ENCODE measurements around the gene RPN2.

DNA sequence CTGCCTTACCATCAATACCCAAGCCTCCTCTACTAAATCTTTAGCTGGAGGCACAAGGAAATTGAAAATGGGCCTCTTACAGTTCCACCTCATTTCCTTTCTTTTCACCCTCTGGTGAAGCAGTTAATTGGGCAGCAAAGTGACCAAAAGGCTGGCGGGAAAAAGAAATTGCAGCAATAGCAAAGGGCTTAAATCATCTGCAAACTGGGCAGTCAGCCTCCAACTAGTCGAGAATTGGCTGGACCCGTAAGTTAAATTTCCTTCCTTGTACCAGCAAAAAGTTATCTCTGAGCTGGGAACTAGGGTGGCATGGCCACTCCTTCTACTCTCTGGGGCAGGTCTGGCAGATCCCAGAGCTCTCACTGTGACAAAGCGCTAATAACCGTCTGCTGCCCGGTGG, 49.0 kb downstream of the RPN2 start:
- TF ChIP-seq POLR2A (IDR thresholded peaks at IDR 0.05; ENCODE audit: low read length) (no peak), GATA1 (IDR thresholded peaks at IDR 0.05; ENCODE audit: low read depth, low read length) (no peak)

Data from erythroblast (primary cell).